Embryonic facial prominence (tissue), 1 donor: ENCODE data around the gene ETF1.
A peak's percentile ranks its signal among the peaks of the same experiment; 100 is the strongest.

ENCODE experiments used
- DNase-seq: peaks from one replicate; pipeline ENCODE4 v3.0.0-alpha.2; 2016; ENCODE audit errors: extremely low spot score

Gene ETF1

GRCh38 chr5:138542956-138543729, at the start of gene ETF1:
Gene ETF1 (minus strand): TSS chr5:138543236. CDS start chr5:138542918, 318 bp downstream.
- peak; percentile 99 for DNase-seq

GRCh38 chr5:138588013-138588788, 45.2 kb upstream of the ETF1 start:
- no peak for DNase-seq

GRCh38 chr5:138585157-138585556, 42.1 kb upstream of the ETF1 start:
- no peak for DNase-seq

- no peak for DNase-seq
Observed at GRCh38 chr5:138583984-138584637, 41.1 kb upstream of the ETF1 start.

- DNase-seq: no peak
Observed at GRCh38 chr5:138582959-138583358, 39.9 kb upstream of the ETF1 start.

- DNase-seq: no peak
Observed at GRCh38 chr5:138580777-138581176, 37.7 kb upstream of the ETF1 start.

- DNase-seq: no peak
Observed at GRCh38 chr5:138580001-138580400, 37.0 kb upstream of the ETF1 start.

- DNase-seq: no peak
Observed at GRCh38 chr5:138579517-138579863, 36.5 kb upstream of the ETF1 start.

- no peak for DNase-seq
Observed at GRCh38 chr5:138577452-138577851, 34.4 kb upstream of the ETF1 start.

- DNase-seq: peak; percentile 99
Observed at GRCh38 chr5:138575194-138576015, 32.4 kb upstream of the ETF1 start, which contains the start of gene HSPA9. Gene HSPA9 (minus strand): TSS chr5:138575401. CDS start chr5:138575318, 83 bp downstream.

GRCh38 chr5:138574744-138575193, 31.7 kb upstream of the ETF1 start:
- DNase-seq: no peak

- DNase-seq: no peak
Observed at GRCh38 chr5:138573949-138574670, 31.1 kb upstream of the ETF1 start.

- no peak for DNase-seq
Observed at GRCh38 chr5:138573223-138573622, 30.2 kb upstream of the ETF1 start.

GRCh38 chr5:138570871-138571270, 27.8 kb upstream of the ETF1 start:
- DNase-seq: no peak

GRCh38 chr5:138569782-138570181, 26.7 kb upstream of the ETF1 start:
- no peak for DNase-seq

GRCh38 chr5:138568061-138568824, 25.2 kb upstream of the ETF1 start:
- no peak for DNase-seq

GRCh38 chr5:138566792-138567191, 23.8 kb upstream of the ETF1 start:
- DNase-seq: no peak

GRCh38 chr5:138565100-138565821, 22.2 kb upstream of the ETF1 start:
- DNase-seq: no peak

GRCh38 chr5:138564242-138564641, 21.2 kb upstream of the ETF1 start:
- no peak for DNase-seq
